Activated naive CD4-positive, alpha-beta T cell (primary cell): ENCODE data around the gene RBBP9.
"Not testable (repeated sequence)": the region's sequence is repeated elsewhere in the genome, so short reads cannot be mapped to it uniquely, and the experiment has no call there.

Experiments used
- DNase-seq, 4 experiments: peaks; one replicate each; lab custom pipeline; 2025; lab: John Stamatoyannopoulos, UW

The RBBP9 gene

DNA sequence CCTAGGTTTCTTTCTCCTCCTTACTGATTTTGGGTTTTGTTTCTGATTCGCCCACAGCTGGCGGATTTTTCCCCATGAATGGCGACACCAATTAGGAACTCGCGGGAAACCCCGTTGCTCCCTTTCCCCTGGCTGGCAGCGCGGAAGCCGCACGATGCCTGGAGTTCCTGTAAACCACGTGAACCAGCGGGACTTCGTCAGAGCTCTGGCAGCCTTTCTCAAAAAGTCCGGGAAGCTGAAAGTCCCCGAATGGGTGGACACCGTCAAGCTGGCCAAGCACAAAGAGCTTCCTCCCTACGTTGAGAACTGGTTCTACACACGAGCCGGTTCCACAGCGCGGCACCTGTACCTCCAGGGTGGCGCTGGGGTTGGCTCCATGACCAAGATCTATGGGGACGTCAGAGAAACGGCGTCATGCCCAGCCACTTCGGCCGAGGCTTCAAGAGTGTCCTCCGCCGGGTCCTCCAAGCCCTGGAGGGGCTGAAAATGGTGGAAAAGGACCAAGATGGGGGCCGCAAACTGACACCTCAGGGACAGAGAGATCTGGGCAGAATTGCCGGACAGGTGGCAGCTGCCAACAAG is 7.5 kb upstream of the RBBP9 start:
- DNase-seq, result no peak

DNA sequence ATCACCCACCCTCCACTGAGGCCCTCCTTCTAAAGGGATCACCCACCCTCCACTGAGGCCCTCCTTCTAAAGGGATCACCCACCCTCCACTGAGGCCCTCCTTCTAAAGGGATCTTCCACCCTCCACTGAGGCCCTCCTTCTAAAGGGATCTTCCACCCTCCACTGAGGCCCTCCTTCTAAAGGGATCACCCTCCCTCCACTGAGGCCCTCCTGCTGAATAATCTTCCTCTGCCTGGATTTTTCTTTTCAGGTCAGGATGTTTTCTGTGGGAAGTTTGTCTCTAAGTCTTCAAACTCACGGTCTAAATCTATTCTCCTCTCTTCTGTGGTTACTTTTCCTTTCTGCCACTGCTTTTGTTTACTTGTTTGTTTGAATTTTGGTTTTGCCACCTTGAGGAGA is 4.6 kb upstream of the RBBP9 start:
- not testable (repeated sequence) for DNase-seq

DNA sequence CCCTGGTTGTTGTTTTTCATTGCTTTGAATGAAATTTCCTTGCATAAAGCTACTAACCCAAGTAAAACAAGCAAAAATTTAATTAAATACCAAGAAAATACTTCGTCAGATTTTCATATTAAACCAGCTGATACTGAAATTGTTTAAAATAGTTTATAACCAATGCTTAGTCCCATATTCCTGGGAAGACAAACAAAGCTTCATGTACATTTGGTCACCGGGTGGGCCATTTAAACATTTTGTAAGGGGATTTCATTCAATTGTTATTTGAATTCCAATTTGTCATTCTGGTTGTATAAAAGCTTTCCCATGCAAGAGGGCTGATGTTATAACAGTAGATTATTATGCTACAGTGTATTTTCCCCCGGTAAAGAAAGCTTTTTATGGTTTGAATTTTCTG is 578 bp upstream of the RBBP9 start:
- DNase-seq, result no peak

DNA sequence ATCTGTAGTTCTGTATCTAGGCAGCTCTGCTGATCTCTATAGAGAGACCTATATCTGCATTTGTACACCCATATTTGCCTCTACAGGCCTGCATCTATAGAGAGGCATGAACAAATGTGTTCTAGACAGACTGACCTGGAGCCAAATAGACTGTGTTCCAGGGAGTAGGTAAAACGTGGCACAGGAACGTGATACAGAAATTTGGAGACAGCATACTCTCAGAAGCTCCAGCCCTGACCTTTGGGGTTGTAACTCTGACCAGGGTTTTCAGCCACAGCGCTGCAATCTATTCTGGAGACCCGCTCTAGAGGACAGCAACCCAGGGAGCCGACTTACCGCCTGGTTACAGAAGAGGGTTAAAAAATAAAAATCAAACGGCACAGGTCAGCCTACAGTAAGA is 983 bp downstream of the RBBP9 start:
- DNase-seq, result no peak

DNA sequence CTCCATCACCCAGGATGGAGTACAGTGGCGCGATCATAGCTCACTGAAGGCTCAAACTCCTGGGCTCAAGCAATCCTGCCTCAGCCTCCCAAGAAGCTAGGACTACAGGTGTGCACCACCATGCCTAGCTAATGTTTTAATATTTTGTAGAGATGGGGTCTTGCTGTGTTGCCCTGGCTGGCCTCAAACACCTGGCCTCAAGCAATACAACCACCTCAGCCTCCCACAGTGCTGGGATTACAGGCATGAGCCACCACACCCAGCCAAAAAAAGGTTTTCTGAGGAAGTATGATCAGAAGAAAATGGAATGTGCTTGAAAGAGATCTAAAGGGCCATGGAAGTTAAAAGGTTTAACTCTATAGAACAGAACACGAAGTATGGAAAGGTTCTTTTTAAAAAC is 8.7 kb downstream of the RBBP9 start:
- DNase-seq, result no peak

DNA sequence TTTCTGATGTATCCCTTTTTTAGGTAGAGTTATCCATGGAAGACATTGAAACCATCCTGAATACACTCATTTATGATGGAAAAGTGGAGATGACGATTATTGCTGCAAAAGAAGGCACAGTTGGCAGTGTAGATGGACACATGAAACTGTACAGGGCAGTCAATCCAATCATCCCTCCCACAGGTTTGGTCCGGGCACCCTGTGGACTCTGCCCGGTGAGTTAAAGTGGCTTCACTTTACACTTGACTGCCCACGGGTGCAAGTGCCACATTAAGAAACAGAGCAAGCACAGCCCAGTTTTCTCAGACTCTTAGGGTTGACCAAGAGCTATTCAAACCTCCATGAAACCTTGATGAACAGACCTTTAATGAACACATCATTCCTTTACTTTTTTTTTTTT is 15.4 kb downstream of the RBBP9 start:
- DNase-seq, result no peak

DNA sequence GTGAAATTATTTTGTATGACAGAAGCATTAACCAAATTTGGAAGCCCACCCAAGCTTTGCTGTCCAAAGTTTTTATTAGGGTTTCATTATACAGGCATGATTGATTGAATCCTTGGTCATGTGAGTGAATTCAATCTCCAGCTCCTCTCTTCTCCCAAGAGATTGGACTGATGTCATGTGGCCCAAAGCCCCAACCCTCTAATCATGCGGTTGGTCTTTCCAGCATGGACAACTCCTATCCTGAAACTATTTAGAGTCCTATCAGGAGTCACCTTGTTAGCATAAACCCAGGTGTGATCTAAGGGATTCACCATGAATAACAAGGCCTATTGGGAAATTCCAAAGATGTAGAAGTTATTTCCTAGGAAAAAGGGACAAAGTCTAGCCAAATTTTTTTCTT is 19.2 kb downstream of the RBBP9 start:
- DNase-seq, result no peak

DNA sequence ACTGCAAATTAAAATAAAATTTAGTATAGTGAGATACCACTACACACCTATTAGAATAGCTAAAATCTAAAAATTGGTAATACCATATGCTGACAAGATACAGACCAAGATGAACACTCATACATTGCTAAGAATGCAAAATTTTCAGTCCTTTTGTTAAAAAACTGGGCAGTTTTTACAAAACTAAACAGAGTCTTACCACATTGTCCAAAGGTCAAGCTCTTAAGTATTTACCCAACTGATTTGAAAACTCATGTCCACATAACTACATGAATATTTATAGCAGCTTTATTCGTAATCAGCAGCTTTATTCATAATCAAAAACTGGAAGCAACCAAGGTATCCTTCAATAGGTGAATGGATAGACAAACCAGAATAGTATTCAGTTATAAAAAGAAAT is 19.8 kb downstream of the RBBP9 start:
- DNase-seq, result no peak

DNA sequence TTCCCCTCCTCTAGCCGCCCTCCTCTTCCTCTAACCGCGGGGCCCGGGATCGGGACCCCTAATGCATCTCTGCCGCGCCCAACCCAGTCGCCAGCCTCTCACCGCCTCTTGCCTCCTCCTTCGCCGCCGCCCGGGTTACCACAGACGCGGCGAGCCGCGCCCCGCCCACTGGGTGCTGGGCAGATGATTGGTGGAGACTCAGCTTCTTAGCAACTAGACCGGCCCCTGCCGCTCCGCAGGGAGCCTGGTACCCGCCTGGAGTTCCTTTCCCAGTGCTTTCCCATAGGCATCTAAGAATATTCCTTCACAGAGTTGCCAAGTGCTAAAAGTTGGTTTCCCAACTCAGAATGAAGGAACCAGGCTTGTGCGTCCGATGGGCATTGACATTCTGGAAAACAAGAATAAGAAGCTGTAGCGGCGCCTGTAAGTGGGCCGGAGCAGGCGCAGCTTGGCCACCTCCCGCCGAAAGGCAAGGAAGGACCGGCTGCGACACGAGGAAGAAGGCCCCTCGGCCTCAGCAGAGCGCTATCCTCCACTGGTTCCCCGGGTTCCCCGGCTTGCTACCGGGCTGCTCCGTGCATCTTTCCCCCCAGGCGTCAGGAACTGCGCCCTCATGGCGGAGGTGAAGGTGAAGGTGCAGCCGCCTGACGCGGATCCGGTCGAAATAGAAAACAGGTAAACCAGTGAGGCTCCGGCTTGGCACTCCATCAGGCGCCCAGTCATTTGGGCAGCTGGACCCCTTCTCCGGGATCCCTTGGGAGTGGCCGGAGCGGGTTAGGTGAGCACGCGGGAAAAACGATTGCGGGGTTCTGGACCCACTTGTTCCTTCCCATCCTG is 29.9 kb downstream of the RBBP9 start, which contains the start of the genes DZANK1 and POLR3F:
DZANK1 (minus strand) TSS at position 137 of the 837 bp plus-strand sequence. CDS start 1,672 bp downstream, outside the sequence.
POLR3F (plus strand) TSS at position 497 of the 837 bp plus-strand sequence; CDS start at position 614, 117 bp downstream.
- DNase-seq, result peak; percentile 74 to 90 (median 82)

DNA sequence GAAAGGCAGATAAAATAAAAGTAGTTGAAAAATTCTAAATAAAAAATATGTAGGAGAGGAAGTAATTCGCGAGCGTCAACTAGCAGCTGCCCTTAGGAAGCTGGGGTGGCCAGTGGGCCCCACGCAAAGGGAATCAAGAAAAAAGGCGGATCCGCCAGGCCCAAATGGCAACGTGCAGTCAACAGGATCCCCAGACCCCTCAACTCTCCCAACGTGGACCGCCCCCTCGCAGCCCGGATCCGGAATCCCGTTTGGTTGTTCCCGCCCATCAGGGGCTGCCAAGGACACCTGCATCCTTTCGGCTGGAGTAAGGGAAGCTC is 30.5 kb downstream of the RBBP9 start:
- DNase-seq, result no peak

DNA sequence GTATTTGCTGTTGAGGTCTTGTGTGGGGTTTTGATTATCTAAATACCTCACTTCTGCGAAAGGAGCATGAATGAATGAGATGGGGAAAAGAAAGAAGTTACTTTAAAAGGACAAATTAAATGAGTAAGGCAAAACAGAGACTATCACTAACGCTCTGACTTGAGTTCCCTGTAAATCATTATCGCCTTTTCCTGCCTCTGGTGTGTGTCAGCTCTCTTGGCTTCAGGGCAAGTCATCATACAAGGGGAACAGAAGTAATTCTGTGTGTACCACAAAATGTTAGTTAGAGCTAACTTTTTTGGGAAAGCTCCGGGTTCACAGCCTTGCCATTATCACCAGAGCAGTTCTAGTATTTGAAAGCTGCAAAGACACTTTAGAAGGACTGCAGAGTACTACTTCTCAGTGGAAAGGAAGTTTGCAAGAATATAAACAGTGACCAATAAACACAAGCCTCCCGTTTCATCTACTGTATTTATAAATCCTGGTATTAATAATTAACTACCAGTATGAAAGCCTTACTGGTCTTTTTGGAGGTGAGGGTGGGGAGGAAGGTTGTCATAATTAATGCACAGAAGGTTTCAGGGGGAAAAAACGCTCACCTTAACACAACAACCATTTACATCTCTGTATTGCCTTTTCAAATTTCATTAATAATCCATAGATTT is 31.4 kb downstream of the RBBP9 start:
- DNase-seq, result no peak

DNA sequence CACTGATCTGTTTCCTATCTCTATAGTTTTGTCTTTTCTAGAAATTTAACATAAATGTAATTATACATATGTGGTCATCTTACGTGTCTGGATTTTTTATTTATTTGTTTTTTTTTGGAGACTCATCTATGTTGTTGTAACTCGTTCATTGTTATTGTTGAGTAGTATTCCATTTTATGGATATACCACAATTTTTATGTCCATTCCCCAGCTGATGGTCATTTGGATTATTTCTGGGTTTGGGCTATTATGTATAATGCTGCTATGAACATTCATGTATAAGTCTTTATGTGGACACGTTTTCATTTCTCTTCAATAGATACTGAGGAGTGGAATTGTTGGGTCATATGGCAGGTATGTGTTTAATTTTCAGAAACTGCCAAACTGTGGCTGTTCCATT is 40.4 kb downstream of the RBBP9 start:
- no peak for DNase-seq

DNA sequence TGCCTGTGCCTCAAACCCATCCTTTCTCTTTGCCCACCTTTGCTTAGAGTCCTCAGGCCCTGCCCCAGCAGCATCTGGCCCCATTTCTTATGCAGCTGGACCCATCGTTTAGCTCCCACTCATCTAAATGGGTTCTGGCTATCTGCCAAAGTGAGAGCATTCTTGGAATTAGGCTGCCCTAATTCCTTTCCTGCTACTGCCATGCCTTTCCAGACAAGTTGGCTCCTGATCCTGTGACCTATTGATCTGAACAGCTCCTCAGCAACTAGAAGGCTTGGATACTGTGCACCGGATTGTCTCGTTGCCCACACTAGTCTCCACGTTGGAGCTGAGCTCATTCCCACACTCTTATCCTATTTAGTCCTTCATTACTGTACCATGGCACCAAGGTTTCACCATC is 53.1 kb downstream of the RBBP9 start:
- DNase-seq, result no peak

DNA sequence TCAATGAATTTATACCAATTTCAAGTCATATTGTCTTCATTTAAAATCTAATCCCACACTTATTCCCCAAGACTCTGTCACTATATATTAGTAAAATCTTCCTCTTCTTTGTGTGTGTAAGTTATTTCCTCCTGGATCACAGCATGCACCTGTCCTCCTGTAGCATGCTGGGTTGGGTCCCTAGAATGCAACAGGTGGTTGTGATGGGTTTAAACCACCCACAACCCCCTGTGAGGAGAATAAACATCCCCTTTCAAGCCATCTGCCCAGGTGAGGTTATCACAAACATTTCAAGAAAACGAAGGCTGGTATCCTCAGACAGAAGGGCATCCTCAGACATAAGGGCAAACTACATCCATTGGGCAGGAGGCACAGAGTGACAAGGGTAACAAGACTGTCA is 56.6 kb downstream of the RBBP9 start:
- no peak for DNase-seq

DNA sequence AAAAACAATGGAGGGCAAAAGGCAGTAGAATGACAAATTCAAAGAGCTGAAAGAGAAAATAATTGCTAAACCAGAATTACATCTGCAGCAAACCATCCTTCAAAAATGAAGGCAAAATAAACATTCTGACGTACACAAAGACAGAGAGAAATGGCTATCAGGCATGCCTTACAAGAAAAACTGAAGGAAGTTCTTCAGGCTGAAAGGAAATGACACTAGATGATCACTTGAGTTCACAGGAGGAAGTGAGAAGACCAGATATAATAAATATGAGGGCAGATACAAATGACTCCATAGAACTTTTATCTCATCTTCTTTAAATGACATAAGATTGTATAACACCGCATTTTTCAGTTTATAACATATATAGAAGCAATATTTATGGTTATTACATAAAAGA is 60.2 kb downstream of the RBBP9 start:
- DNase-seq, result no peak
